Esophagus squamous epithelium (tissue), 5 donors: Measurements from ENCODE around the gene IL17RB. TPM values are rescaled to one million over a fixed set of nuclear protein-coding genes. Genes with fewer than 3 reads are reported as not detected.

Experiments used
- DNase-seq: peaks from one replicate; lab custom pipeline; 2025; lab: John Stamatoyannopoulos, UW
- H3K27ac ChIP-seq, 4 donors: fragments of 200-600 bp; sonication (generic); one replicate each; pipeline ENCODE4 v1.5.1; 2016 to 2019; ENCODE audit warnings: mild to moderate bottlenecking in 1 of 4
- H3K27me3 ChIP-seq, 4 donors: fragments of 200-600 bp; sonication (generic); 1 replicate in 3 of 4; 2 replicates in 1 of 4; pipeline versions ENCODE4 v1.5.1 to v1.6.0; 2017 to 2021; ENCODE audit warnings: antibody characterized with exemption in 1 of 4
- H3K36me3 ChIP-seq, 3 donors: fragments of 200-600 bp; sonication (generic); one replicate each; pipeline ENCODE4 v1.5.1; 2016 to 2019
- H3K4me1 ChIP-seq, 3 donors: fragments of 200-600 bp; sonication (generic); one replicate each; pipeline ENCODE4 v1.5.1; 2017 to 2019
- H3K4me3 ChIP-seq, 4 donors: fragments of 200-600 bp; sonication (generic); 1 replicate in 3 of 4; 2 replicates in 1 of 4; pipeline ENCODE4 v1.5.1; 2016 to 2019; ENCODE audit warnings: mild to moderate bottlenecking in 2 of 4, moderate library complexity in 1 of 4
- H3K9me3 ChIP-seq, 3 donors: fragments of 200-600 bp; sonication (generic); one replicate each; pipeline ENCODE4 v1.5.1; 2016 to 2019
- CTCF ChIP-seq, 6 experiments: fragments of 450-650 bp in 4 of 6; fragments of 200-600 bp in 2 of 6; sonication (generic) in 2 of 6; IDR thresholded peaks; one replicate each; pipeline ENCODE4 v1.5.1; 2016 to 2019; ENCODE audit warnings: antibody characterized with exemption in 6 of 6, mild to moderate bottlenecking in 4 of 6, moderate library complexity in 4 of 6
- POLR2A ChIP-seq, 4 donors: fragments of 450-650 bp; IDR thresholded peaks; one replicate each; pipeline ENCODE4 v1.6.1; 2017; ENCODE audit warnings: antibody characterized with exemption in 4 of 4, mild to moderate bottlenecking in 4 of 4, moderate library complexity in 3 of 4
- WGBS, 2 donors: methylation state at CpG; one replicate each; pipeline ENCODE4 v1.1.5; 2018; 5-methylcytosine and 5-hydroxymethylcytosine counted together
- intact Hi-C: fragments of 100-400 bp; cut with DNase I; formaldehyde crosslinking; loops from one replicate; pipeline ENCODE4 v1.15.0; 2022
- total RNA-seq, 4 donors: library from RNA; depleted of rRNA; stranded (reverse); fragments of >200 nt; gene quantifications; one replicate each; pipeline ENCODE4 v1.1.0, GENCODE V29; 2016
- donor health status: DM: yes; HTN: yes; CAD: no.

The IL17RB gene
- total RNA-seq, 4 donors from 2014 or later = 0.23 to 0.66 (median 0.52) TPM

GRCh38 chr3:53833700-53834099, 12.7 kb upstream of the IL17RB start:
- no peak for DNase-seq

GRCh38 chr3:53834429-53835095, 11.8 kb upstream of the IL17RB start:
- DNase-seq = no peak
- TF ChIP-seq POLR2A (IDR thresholded peaks at IDR 0.05) = no peak
- TF ChIP-seq CTCF (IDR thresholded peaks at IDR 0.05) = no peak
- no peaks in the 10 kb centered on the region for H3K27me3 ChIP-seq
- H3K9me3 ChIP-seq = no peaks in the 10 kb centered on the region
- no peaks in the 10 kb centered on the region for H3K4me1 ChIP-seq
- intact Hi-C loops = no loop called here
- 94 to 98% methylated on average over 5 to 6 of the region's 6 CpGs for WGBS, 2 donors
- H3K36me3 ChIP-seq = no peaks in the 10 kb centered on the region
- H3K4me3 ChIP-seq = no peak overlapping the region
- H3K27ac ChIP-seq = no peak overlapping the region

More at GRCh38 chr3:53833700-53834099, 12.7 kb upstream of the IL17RB start:
- no peaks in the 10 kb centered on the region for H3K4me1 ChIP-seq
- no peak overlapping the region for H3K27ac ChIP-seq
- TF ChIP-seq CTCF (IDR thresholded peaks at IDR 0.05) (no peak), POLR2A (IDR thresholded peaks at IDR 0.05) (no peak)
- no peak overlapping the region for H3K4me3 ChIP-seq
- H3K27me3 ChIP-seq = no peaks in the 10 kb centered on the region
- WGBS, 2 donors = 60 to 82% methylated on average over 1 to 5 of the region's 5 CpGs
- no peaks in the 10 kb centered on the region for H3K9me3 ChIP-seq
- H3K36me3 ChIP-seq = no peaks in the 10 kb centered on the region
- intact Hi-C loops = no loop called here

- no peak overlapping the region for H3K27ac ChIP-seq
- 80% methylated on average over 1 of the region's 1 CpG; no CpG with 5 or more reads in 1 of the 2 donors for whole genome bisulfite sequencing, 2 donors
- no peak for TF ChIP-seq CTCF (IDR thresholded peaks at IDR 0.05)
- no peak for TF ChIP-seq POLR2A (IDR thresholded peaks at IDR 0.05)
- no peaks in the 10 kb centered on the region for H3K4me1 ChIP-seq
- H3K27me3 ChIP-seq = no peaks in the 10 kb centered on the region
- H3K9me3 ChIP-seq = no peaks in the 10 kb centered on the region
- H3K36me3 ChIP-seq = no peaks in the 10 kb centered on the region
- no peak for DNase-seq
- H3K4me3 ChIP-seq = no peak overlapping the region
- intact Hi-C loops = no loop called here
These were observed 11.1 kb upstream of the IL17RB start for GRCh38 chr3:53835257-53835656.

GRCh38 chr3:53836084-53836872, 10.1 kb upstream of the IL17RB start:
- no peaks in the 10 kb centered on the region for H3K9me3 ChIP-seq
- no peak overlapping the region for H3K4me3 ChIP-seq
- no peak overlapping the region for H3K27ac ChIP-seq
- no peak for DNase-seq
- WGBS, 2 donors = 96 to 98% methylated on average over 4 of the region's 9 CpGs
- H3K4me1 ChIP-seq = no peaks in the 10 kb centered on the region
- H3K36me3 ChIP-seq = no peaks in the 10 kb centered on the region
- TF ChIP-seq CTCF (IDR thresholded peaks at IDR 0.05) (no peak), POLR2A (IDR thresholded peaks at IDR 0.05) (no peak)
- intact Hi-C loops = no loop called here
- H3K27me3 ChIP-seq = no peaks in the 10 kb centered on the region

- Histone ChIP-seq H3K27ac (no peak overlapping the region), H3K4me1 (no peaks in the 10 kb centered on the region), H3K36me3 (no peaks in the 10 kb centered on the region), H3K4me3 (no peak overlapping the region), H3K9me3 (no peaks in the 10 kb centered on the region), H3K27me3 (no peaks in the 10 kb centered on the region)
- DNase-seq = no peak
- intact Hi-C loops = no loop called here
- WGBS, 2 donors = 81 to 88% methylated on average over 9 to 10 of the region's 10 CpGs
- no peak for TF ChIP-seq POLR2A (IDR thresholded peaks at IDR 0.05)
- no peak for TF ChIP-seq CTCF (IDR thresholded peaks at IDR 0.05)
These were observed 9.0 kb upstream of the IL17RB start for GRCh38 chr3:53837331-53837730.
